Stimulated activated CD8-positive, alpha-beta memory T cell treated with anti-CD3 and anti-CD28 coated beads, Interleukin-2, amount 100 ng/mL, for 1 hour (primary cell): ENCODE data around the gene CALY.
"Not testable (repeated sequence)": the region's sequence is repeated elsewhere in the genome, so short reads cannot be mapped to it uniquely, and the experiment has no call there.

Experiments used
- DNase-seq, 2 donors: peaks; one replicate each; pipeline ENCODE4 v3.0.0-alpha.2; 2020; ENCODE audit warnings: low read depth in 2 of 2

Gene CALY

DNA sequence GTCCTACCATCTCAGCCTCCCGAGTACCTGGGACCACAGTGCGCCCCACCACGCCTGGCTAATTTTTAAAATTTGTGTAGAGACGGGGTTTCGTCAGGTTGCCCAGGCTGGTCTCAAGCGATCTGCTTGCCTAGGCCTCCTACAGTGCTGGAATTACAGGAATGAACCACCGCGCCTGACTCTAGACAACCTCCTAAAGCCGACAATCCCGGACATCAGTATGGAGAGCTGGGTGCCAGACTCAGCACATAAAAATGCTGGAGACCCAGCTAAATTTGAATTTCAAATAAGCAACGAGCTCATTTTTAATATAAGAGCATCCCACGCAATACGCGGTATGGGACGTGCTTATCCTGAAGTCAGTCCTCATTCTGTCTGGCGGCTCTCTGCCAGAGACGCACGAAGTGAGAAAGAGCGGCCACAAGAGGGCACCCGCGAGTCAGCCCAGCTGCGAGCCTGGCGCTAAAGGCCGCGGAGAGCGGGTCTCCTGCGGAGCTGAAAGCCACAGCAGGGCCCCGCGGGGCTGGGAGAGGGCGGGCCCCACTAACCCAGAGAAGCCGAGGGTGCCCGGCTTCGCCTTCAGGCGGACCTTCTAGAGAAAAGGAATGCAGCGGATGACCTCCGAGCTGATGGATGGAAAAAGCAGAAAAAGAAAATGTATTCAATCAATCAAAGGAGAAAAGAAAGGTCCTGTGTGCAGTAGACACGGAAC is 7.0 kb downstream of the CALY start:
- DNase-seq, result peak; percentile 76 to 79

DNA sequence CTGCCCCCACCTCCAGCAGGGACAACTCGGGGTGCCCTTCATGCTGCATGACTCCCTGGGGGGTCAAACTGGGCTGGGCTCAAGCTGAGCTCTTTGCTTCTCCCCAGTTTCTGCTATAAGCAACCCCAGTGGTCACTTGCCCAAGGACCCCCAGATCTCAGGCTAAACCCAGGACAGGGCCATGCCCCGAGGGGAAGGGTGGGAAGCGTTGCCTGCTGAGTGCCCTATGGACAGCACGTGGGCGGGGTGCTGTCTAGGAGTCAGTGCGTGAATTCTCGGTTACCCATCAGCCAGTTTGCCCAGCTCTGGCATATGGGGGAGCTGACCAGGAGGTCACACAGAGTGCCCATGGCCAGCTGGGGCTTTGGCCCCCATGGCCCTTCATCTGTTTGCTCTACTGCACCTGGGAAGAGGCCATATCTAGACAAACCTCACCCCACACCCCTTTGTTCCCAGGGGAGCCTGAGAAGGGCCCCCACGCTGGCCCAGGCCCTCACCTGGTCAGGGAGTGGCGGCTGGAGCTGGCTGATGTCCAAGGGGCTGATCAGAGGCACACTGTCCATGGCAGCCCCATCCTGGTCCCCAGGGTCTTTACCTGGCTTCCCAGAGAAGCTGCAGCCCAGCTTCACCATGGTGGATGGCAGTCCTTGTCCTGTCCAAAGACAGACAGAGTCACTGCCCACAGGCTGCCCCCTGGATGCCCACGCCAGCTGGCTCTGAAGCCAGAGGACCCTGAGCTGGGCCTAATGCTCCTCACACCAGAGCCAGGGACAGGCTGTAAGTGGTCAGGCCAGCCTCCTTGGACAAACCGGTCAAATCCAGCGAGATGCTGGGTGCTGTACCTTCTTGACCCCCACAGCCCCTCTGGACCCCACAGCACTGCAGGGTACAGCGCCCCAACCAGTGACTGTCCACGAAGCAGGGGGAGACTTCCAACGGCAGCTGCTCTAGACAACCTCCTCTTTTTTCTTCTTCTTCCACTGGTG is 8.0 kb downstream of the CALY start:
- no peak for DNase-seq

DNA sequence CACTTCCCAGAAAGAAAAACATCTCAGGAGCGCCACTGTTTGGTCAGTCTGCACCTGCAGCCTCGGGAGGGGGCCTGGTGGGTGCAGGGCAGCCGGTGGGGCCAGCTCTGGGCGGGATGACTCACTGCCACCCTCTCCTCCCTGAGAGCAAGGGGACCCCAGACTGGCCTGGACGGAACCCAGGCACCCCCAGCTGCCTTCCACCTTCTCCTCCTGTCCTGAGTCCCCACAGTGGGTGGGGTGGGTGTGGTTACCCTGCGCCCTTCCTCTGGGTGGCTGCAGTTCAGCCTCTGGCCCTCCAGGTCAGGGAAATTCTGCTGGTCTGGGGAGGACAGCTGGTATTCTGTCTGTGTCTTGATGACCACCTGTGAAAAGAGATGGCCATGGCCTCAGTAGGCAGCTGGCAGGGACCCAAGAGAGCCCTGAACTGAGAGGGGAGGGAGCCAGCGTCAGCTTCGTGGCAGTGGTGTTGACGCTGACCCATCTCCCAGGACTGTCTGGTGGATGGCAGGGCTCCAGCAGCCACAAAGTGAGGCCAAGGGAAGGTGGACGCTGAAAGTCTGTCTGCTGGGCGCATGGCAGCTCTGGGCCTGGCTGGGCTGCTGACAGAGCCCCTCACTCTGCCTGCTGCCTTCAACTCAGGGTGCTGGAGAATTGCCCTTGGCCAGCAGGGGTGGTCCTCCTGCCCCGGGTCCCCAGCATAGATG is 8.9 kb downstream of the CALY start:
- DNase-seq, result no peak

DNA sequence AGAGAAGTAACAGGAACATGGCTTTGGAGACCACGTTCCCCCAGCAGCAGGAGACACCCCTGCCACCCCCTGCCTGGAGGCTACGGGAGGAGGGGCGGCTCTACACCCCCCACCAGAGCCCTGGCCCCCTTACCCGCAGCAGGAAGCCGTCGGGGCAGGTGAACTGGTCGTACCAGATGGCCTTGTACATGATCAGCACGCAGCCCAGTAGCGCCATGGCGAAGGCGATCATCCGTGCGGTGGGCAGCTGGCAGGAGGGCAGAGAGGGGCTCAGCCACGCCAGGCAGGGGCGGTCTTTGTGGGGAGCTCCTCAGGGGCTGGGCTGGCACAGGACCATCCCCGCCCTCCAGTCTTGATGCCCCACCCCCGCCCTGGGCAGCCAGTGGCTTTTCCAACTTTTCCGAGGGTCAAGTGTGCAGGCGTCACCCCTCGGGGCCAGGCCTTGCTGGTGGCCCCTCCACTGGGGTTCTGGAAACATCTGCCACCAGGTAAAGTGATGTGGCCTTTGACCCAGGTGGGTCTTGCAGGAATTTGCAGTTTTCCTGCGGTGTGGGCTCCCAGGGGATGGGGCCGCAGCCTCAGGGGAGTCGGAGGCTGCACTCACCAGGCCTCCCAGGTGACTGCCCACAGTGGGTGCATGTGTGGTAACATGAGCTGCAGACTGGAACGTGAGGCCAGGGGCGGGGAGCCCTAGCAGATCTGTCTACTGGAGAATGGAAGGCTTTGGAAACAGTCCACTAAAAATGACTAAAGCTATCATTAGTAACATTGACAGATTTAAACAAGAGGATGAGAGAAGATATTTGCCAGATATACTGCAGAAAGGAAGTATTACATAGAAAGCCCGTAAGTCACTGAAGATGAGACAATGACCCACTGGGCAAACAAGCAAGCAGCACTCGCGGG is 9.7 kb downstream of the CALY start:
- DNase-seq, result no peak

GRCh38 chr10:133326223-133326551 is 10.5 kb downstream of the CALY start:
- no peak for DNase-seq

DNA sequence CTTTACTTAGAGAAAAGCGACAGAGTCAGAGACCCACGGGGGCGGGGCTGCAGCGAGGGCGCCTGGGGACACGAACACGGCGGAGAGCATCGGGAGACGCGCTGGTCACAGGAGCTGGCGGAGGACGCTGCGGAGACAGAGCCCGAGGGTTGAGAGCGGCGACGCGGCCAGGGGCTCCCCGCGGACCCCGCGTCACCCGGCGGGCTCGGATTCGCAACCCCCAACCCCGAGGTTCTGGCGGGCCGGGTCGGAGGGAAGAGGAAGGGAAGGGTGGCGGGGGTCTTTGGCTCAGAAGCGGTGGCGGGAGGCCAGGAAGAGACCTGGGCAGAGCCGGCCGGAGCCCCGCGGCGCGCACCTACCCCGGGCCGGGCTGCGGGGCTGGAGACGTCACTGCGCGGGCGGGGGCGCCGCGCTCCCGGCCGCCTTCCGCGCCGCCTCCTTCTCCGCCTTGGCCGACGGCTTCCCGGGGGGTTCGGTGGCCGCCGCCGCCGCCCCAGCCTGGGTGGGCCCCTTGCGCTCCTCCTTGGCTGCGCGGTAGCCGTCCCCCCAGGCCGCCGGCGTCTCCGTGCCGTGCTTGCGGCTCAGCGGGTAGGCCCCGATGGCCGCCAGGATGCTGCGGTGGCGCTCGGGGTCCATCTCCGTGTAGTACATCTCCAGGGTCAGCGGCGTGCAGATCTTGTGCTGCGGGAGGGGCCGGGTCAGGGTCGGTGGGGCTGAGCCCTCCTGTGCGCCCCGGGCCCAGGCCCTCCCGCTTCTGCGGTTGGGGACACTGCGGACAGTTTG is 11.1 kb downstream of the CALY start:
- no peak for DNase-seq

- DNase-seq, result no peak
Measured at GRCh38 chr10:133324857-133325260, 11.8 kb downstream of the CALY start.

DNA sequence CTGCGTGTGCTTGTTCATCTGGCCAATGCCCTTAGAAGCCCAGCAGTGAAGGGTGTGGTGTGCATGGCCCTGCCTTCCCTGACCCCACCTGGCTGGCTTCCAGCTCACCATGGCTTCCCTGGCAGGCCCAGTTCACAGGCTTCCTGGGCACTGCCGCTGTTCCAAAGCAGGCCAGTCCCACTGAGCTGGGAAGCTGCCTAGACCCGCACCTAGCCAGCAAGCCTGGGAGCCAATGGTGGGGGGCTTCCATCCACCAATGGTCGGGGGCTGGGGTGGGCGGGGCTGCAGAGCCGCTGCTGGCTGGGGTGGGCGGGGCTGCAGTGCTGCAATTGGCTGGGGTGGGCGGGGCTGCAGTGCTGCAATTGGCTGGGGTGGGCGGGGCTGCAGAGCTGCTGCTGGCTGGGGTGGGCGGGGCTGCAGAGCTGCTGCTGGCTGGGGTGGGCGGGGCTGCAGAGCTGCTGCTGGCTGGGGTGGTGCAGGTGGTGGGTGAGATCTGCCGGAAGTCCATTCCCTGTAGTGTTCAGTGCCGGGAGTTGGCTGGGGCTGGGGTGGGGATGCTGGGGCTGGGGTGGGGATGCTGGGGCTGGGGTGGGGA is 12.4 kb downstream of the CALY start:
- peak; percentile 16 to 39 for DNase-seq

- DNase-seq, result not testable (repeated sequence)
Measured at GRCh38 chr10:133322064-133322709, 14.5 kb downstream of the CALY start.

DNA sequence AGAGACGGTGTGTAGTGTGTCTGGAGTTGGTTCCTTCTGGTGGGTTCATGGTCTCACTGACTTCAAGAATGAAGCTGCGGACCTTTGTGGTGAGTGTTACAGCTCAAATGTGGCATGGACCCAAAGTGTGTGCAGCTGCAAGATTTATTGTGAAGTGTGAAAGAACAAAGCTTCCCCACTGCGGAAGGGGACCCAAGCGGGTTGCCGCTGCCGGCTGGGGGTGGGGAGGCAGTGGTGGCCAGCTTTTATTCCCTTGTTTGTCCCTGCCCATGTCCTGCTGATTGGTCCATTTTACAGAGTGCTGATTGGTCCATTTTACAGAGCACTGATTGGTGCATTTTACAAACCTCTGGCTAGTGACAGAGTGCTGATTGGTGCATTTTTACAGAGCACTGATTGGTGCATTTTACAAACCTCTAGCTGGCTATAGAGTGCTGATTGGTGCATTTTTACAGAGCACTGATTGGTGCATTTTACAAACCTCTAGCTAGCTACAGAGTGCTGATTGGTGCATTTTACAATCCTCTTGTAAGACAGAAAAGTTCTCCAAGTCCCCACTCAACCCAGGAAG is 15.8 kb downstream of the CALY start:
- not testable (repeated sequence) for DNase-seq

DNA sequence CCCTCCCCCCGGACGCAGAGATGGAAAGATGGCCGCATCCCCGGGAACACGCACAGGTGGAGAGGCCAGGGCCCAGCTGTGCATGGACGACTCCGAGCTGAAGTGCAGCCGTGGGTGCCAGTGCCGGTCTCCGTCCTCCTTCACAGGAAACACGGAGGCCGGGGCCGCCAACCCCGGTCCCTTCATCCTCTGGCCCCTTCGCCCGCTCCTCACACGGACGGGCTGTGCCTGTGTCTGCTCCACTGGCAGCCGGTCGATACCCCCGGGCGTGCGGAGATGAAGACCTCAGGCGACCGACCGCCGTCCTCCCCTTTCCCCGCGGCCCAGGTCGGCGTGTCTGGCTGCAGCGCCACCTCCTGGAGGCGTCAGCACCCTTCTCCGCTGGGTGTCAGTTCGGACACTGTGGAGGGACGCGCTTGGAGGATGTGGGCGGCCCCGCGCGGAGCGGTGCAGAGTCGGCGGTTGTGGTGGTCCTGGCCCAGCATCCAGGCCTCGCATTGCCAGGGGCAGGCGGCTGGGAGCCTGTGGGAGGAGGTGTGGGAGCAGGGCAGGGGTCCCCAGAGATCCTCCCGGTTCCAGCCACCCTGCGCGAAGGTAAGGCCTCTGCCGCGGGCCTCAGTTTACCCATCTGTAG is 18.1 kb downstream of the CALY start:
- peak; percentile 32 to 50 for DNase-seq

GRCh38 chr10:133316732-133317131 is 20.0 kb downstream of the CALY start:
- DNase-seq, result no peak

- no peak for DNase-seq
Measured at GRCh38 chr10:133316266-133316665, 20.4 kb downstream of the CALY start.

DNA sequence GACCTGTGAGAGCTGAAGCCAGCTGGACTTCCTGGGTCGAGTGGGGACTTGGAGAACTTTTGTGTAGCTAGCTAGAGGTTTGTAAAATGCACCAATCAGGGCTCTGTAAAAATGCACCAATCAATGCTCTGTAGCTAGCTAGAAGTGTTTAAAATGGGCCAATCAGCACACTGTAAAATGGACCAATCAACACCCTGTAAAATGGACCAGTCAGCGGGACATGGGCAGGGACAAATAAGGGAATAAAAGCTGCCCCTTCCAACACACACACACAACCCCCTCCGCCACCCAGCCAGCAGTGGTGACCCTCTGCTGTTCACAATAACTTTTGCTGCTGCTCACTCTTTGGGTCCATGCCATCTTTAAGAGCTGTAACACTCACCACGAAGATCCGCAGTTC is 20.8 kb downstream of the CALY start:
- no peak for DNase-seq

GRCh38 chr10:133314911-133315310 is 21.8 kb downstream of the CALY start:
- no peak for DNase-seq

DNA sequence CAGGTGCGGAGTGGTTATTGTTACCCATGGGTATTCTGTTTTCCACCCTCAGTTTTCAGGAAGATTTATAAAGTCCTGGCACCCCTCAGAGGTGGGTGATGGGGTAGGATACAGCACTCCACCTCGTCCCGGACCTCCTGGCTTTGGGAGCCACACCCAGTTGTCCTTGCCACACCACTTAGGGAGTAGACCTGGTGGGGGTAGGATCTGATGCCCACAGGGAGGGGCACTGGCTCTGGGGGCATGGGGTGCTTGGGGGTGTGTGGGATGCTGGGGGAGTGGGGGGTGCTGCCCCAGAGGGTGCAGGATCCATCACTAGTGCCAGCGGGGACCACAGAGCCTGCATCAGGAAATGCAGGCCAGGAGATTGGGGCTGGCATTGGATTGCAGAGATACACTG is 23.5 kb downstream of the CALY start:
- no peak for DNase-seq

DNA sequence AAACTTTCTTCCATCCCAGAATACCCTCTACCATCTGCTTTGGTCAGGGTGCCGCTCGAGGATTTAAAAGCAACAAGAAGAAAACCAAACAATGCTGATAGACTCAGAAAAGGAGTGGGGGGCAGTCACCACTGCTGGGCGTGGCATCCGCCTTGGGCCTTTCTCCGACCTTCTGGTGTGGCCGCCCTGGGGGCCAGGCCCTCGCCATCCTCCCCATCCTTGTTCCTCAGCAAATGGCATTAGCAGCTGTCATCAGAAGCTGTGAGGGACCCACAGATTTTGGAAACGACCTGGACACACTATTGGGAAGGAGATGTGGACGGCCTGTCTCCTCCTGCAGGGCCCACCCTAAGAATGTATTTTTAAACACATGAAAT is 23.9 kb downstream of the CALY start:
- no peak for DNase-seq

- no peak for DNase-seq
Measured at GRCh38 chr10:133312016-133312768, 24.5 kb downstream of the CALY start.
